Endothelial cell of umbilical vein (primary cell): Measurements from ENCODE around the gene MMP25. TPM values are rescaled to one million over a fixed set of nuclear protein-coding genes. Genes with fewer than 3 reads are reported as not detected.

Experiments used
- BruUV-seq: library from RNA; stranded (reverse); fragments of 400-500 nt; replicated peaks from 2 replicates; lab custom pipeline; 2021; lab: Mats Ljungman, UMichigan
- CTCF ChIA-PET: fragments of 300-600, 350-600 bp; sonication (Branson Sonifier 250); formaldehyde crosslinking; loops from one replicate; lab custom pipeline; 2021; ENCODE audit warnings: antibody characterized with exemption, inconsistent platforms; lab: Charles Lee
- POLR2A ChIA-PET: fragments of 300-600, 350-600 bp; sonication (Branson Sonifier 250); formaldehyde crosslinking; loops from one replicate; lab custom pipeline; 2021; ENCODE audit warnings: antibody characterized with exemption, inconsistent platforms; lab: Charles Lee
- DNase-seq: peaks from one replicate; pipeline ENCODE4 v3.0.0-alpha.2; 2011; ENCODE audit warnings: low read depth, low spot score
- FAIRE-seq: peaks from 2 replicates; lab custom pipeline; 2011; peaks lifted over from hg19 to GRCh38; lab: Jason Lieb, UNC
- H2AFZ ChIP-seq: 2 replicates; pipeline ENCODE4 v1.6.0; 2012; ENCODE audit warnings: low read depth, low read length, control low read depth, inconsistent platforms
- H3K27ac ChIP-seq: 2 replicates; pipeline ENCODE4 v1.5.1; 2011; ENCODE audit warnings: low read depth, mild to moderate bottlenecking, control low read depth, low read length, moderate library complexity; ENCODE audit not compliant: insufficient read depth
- H3K27me3 ChIP-seq, 2 experiments: 2 replicates each; pipeline versions ENCODE4 v1.6.0 to v1.6.1; 2011; ENCODE audit warnings: low read length in 2 of 2, mixed read lengths in 1 of 2; ENCODE audit not compliant: control insufficient read depth in 2 of 2, insufficient read depth in 2 of 2
- H3K36me3 ChIP-seq, 2 experiments: 2 replicates in 1 of 2; 3 replicates in 1 of 2; pipeline ENCODE4 v1.5.1; 2011; ENCODE audit warnings: low read length in 2 of 2, mild to moderate bottlenecking in 1 of 2, moderate library complexity in 1 of 2; ENCODE audit not compliant: control insufficient read depth in 2 of 2, insufficient read depth in 2 of 2; ENCODE audit errors: extremely low read depth in 1 of 2
- H3K4me1 ChIP-seq: 3 replicates; pipeline ENCODE4 v1.5.1; 2011; ENCODE audit warnings: mild to moderate bottlenecking, low read length; ENCODE audit not compliant: control insufficient read depth, insufficient read depth; ENCODE audit errors: extremely low read depth
- H3K4me2 ChIP-seq: 2 replicates; pipeline ENCODE4 v1.6.1; 2011; ENCODE audit warnings: low read length, control low read depth, mixed read lengths; ENCODE audit not compliant: insufficient read depth
- H3K4me3 ChIP-seq, 3 experiments: fragments of 200-600 bp in 1 of 3; sonication (generic), shearing (Covaris generic) in 1 of 3; replicated peaks in 1 of 3; 2 replicates each; pipeline ENCODE4 v1.5.1; 2011 to 2016; ENCODE audit warnings: control low read depth in 3 of 3, low read length in 3 of 3, mild to moderate bottlenecking in 2 of 3, inconsistent platforms in 1 of 3, low read depth in 1 of 3, moderate library complexity in 1 of 3; ENCODE audit not compliant: insufficient read depth in 1 of 3
- H3K79me2 ChIP-seq: 2 replicates; pipeline ENCODE4 v1.6.0; 2012; ENCODE audit warnings: low read length, inconsistent platforms; ENCODE audit not compliant: control insufficient read depth, insufficient read depth
- H3K9ac ChIP-seq: replicated peaks from 2 replicates; pipeline ENCODE3; 2011; ENCODE audit warnings: low read length, control low read depth; ENCODE audit not compliant: insufficient read depth; ENCODE audit errors: extremely low read depth
- H3K9me1 ChIP-seq: replicated peaks from 3 replicates; pipeline ENCODE4 v1.6.0; 2011; ENCODE audit warnings: mild to moderate bottlenecking, low read length; ENCODE audit not compliant: control insufficient read depth, insufficient read depth; ENCODE audit errors: extremely low read depth
- H3K9me3 ChIP-seq: replicated peaks from 2 replicates; pipeline ENCODE4 v1.5.1; 2012; ENCODE audit warnings: low read length, inconsistent platforms; ENCODE audit not compliant: control insufficient read depth, insufficient read depth
- H4K20me1 ChIP-seq: replicated peaks from 2 replicates; pipeline ENCODE3; 2011; ENCODE audit warnings: mild to moderate bottlenecking, low read length; ENCODE audit not compliant: control insufficient read depth, insufficient read depth; ENCODE audit errors: extremely low read depth
- CTCF ChIP-seq, 2 donors: IDR thresholded peaks; 1 replicate in 1 of 2; 2 replicates in 1 of 2; pipeline ENCODE4 v1.5.1; 2011; ENCODE audit warnings: low read length in 2 of 2, mild to moderate bottlenecking in 2 of 2, moderate library complexity in 2 of 2, control low read depth in 1 of 2, inconsistent platforms in 1 of 2, low read depth in 1 of 2; ENCODE audit not compliant: insufficient read depth in 1 of 2; ENCODE audit errors: extremely low read depth in 1 of 2
- EZH2 ChIP-seq: IDR thresholded peaks from 2 replicates; pipeline ENCODE4 v1.6.1; 2012; ENCODE audit warnings: borderline replicate concordance, low read depth, mild to moderate bottlenecking, moderate library complexity, low read length, inconsistent platforms; ENCODE audit not compliant: severe bottlenecking
- GATA2 ChIP-seq: IDR thresholded peaks from 2 replicates; pipeline ENCODE4 v1.7.0; 2011; ENCODE audit warnings: low read depth, mild to moderate bottlenecking, moderate library complexity, mixed read lengths, low read length; ENCODE audit not compliant: insufficient read length, insufficient read depth
- MAX ChIP-seq: IDR thresholded peaks from 2 replicates; pipeline ENCODE4 v1.6.1; 2011; ENCODE audit not compliant: insufficient read depth, insufficient read length
- MYC ChIP-seq: IDR thresholded peaks from one replicate; pipeline ENCODE4 v1.6.1; 2011; ENCODE audit warnings: mild to moderate bottlenecking, low read depth, low read length
- POLR2AphosphoS5 ChIP-seq: IDR thresholded peaks from 2 replicates; pipeline ENCODE4 v1.6.1; 2012; ENCODE audit warnings: low read depth, mild to moderate bottlenecking, control low read depth, low read length, moderate library complexity; ENCODE audit not compliant: insufficient read depth
- dilution Hi-C: fragments of 300-500 bp; cut with MboI; formaldehyde crosslinking; loops from one replicate; pipeline ENCODE4 v1.15.0; 2019; ENCODE audit warnings: low sequenced_read_pairs; ENCODE audit not compliant: extremely low pct_ligation_motif_present
- intact Hi-C: fragments of 100-400 bp; cut with micrococcal nuclease; formaldehyde crosslinking; loops from one replicate; pipeline ENCODE4 v1.10.0; 2022
- polyA plus RNA-seq, 4 experiments: library from polyadenylated mRNA; depleted of rRNA in 3 of 4; stranded (reverse) in 3 of 4; unstranded in 1 of 4; fragments of >200 nt; gene quantifications; 2 replicates each; pipeline versions ENCODE4 v1.2.1 to v1.2.3, GENCODE V29; 2011 to 2012; ENCODE audit warnings: missing spikeins in 1 of 4
- total RNA-seq: library from RNA; stranded (reverse); gene quantifications from 2 replicates; pipeline ENCODE4 v1.2.3, GENCODE V29; 2021

Gene MMP25
- total and polyA plus RNA-seq, 2 donors (not counting 3 experiments of a cell fraction or from before 2014, with no cell fraction given), result 0.08 to 0.35 TPM

GRCh38 chr16:3030222-3031212 is 15.8 kb upstream of the MMP25 start:
- FAIRE-seq (no peak), DNase-seq (no peak)
- ChIA-PET CTCF (interaction anchor here (1.4 to 8.8 kb wide), 16 partner anchors 9 to 141 kb away, joined by 4 to 200 read pairs (median 12); partner anchors contain the start of genes HCFC1R1, MMP25, THOC6 and TNFRSF12A), POLR2A (no interaction called here)
- Histone ChIP-seq H3K27me3 (peaks cover 39 to 45% of the 10 kb centered on the region in 2 experiments), H3K36me3 (peaks cover 0 to 9% of the 10 kb centered on the region in 2 experiments), H3K79me2 (no peaks in the 10 kb centered on the region), H3K4me1 (no peaks in the 10 kb centered on the region), H2AFZ (no peak overlapping the region), H3K4me2 (no peak overlapping the region), H4K20me1 (no peaks in the 10 kb centered on the region), H3K9me3 (no peaks in the 10 kb centered on the region), H3K9me1 (no peaks in the 10 kb centered on the region), H3K4me3 (no peak overlapping the region), H3K27ac (no peak overlapping the region), H3K9ac (no peak overlapping the region)
- intact Hi-C loops (loop anchor here (2.0 kb wide), 1 partner anchor 28 kb away; no protein-coding TSS in a partner anchor), dilution Hi-C loops (no loop called here)
- TF ChIP-seq CTCF (IDR thresholded peaks at IDR 0.05; ENCODE audit: extremely low read depth in 1 of 2, insufficient read depth in 1 of 2, low read depth in 1 of 2, low read length in 2 of 2) (no peak), POLR2AphosphoS5 (no peak), GATA2 (no peak), EZH2 (no peak), MYC (no peak), MAX (no peak)
- BruUV-seq, result no TSS peak
